Endothelial cell of umbilical vein (primary cell): ENCODE results near the gene ATP6V1G3. TPM values are rescaled to one million over a fixed set of nuclear protein-coding genes. Genes with fewer than 3 reads are reported as not detected.

Experiments
- BruUV-seq: library from RNA; stranded (reverse); fragments of 400-500 nt; replicated peaks from 2 replicates; lab custom pipeline; 2021; lab: Mats Ljungman, UMichigan
- CTCF ChIA-PET: fragments of 300-600, 350-600 bp; sonication (Branson Sonifier 250); formaldehyde crosslinking; loops from one replicate; lab custom pipeline; 2021; ENCODE audit warnings: antibody characterized with exemption, inconsistent platforms; lab: Charles Lee
- POLR2A ChIA-PET: fragments of 300-600, 350-600 bp; sonication (Branson Sonifier 250); formaldehyde crosslinking; loops from one replicate; lab custom pipeline; 2021; ENCODE audit warnings: antibody characterized with exemption, inconsistent platforms; lab: Charles Lee
- DNase-seq: peaks from one replicate; pipeline ENCODE4 v3.0.0-alpha.2; 2011; ENCODE audit warnings: low read depth, low spot score
- FAIRE-seq: peaks from 2 replicates; lab custom pipeline; 2011; peaks lifted over from hg19 to GRCh38; lab: Jason Lieb, UNC
- H2AFZ ChIP-seq: 2 replicates; pipeline ENCODE4 v1.6.0; 2012; ENCODE audit warnings: low read depth, low read length, control low read depth, inconsistent platforms
- H3K27ac ChIP-seq: 2 replicates; pipeline ENCODE4 v1.5.1; 2011; ENCODE audit warnings: low read depth, mild to moderate bottlenecking, control low read depth, low read length, moderate library complexity; ENCODE audit not compliant: insufficient read depth
- H3K27me3 ChIP-seq, 2 experiments: 2 replicates each; pipeline versions ENCODE4 v1.6.0 to v1.6.1; 2011; ENCODE audit warnings: low read length in 2 of 2, mixed read lengths in 1 of 2; ENCODE audit not compliant: control insufficient read depth in 2 of 2, insufficient read depth in 2 of 2
- H3K36me3 ChIP-seq, 2 experiments: 2 replicates in 1 of 2; 3 replicates in 1 of 2; pipeline ENCODE4 v1.5.1; 2011; ENCODE audit warnings: low read length in 2 of 2, mild to moderate bottlenecking in 1 of 2, moderate library complexity in 1 of 2; ENCODE audit not compliant: control insufficient read depth in 2 of 2, insufficient read depth in 2 of 2; ENCODE audit errors: extremely low read depth in 1 of 2
- H3K4me1 ChIP-seq: 3 replicates; pipeline ENCODE4 v1.5.1; 2011; ENCODE audit warnings: mild to moderate bottlenecking, low read length; ENCODE audit not compliant: control insufficient read depth, insufficient read depth; ENCODE audit errors: extremely low read depth
- H3K4me2 ChIP-seq: 2 replicates; pipeline ENCODE4 v1.6.1; 2011; ENCODE audit warnings: low read length, control low read depth, mixed read lengths; ENCODE audit not compliant: insufficient read depth
- H3K4me3 ChIP-seq, 3 experiments: fragments of 200-600 bp in 1 of 3; sonication (generic), shearing (Covaris generic) in 1 of 3; replicated peaks in 1 of 3; 2 replicates each; pipeline ENCODE4 v1.5.1; 2011 to 2016; ENCODE audit warnings: control low read depth in 3 of 3, low read length in 3 of 3, mild to moderate bottlenecking in 2 of 3, inconsistent platforms in 1 of 3, low read depth in 1 of 3, moderate library complexity in 1 of 3; ENCODE audit not compliant: insufficient read depth in 1 of 3
- H3K79me2 ChIP-seq: 2 replicates; pipeline ENCODE4 v1.6.0; 2012; ENCODE audit warnings: low read length, inconsistent platforms; ENCODE audit not compliant: control insufficient read depth, insufficient read depth
- H3K9ac ChIP-seq: replicated peaks from 2 replicates; pipeline ENCODE3; 2011; ENCODE audit warnings: low read length, control low read depth; ENCODE audit not compliant: insufficient read depth; ENCODE audit errors: extremely low read depth
- H3K9me1 ChIP-seq: replicated peaks from 3 replicates; pipeline ENCODE4 v1.6.0; 2011; ENCODE audit warnings: mild to moderate bottlenecking, low read length; ENCODE audit not compliant: control insufficient read depth, insufficient read depth; ENCODE audit errors: extremely low read depth
- H3K9me3 ChIP-seq: replicated peaks from 2 replicates; pipeline ENCODE4 v1.5.1; 2012; ENCODE audit warnings: low read length, inconsistent platforms; ENCODE audit not compliant: control insufficient read depth, insufficient read depth
- H4K20me1 ChIP-seq: replicated peaks from 2 replicates; pipeline ENCODE3; 2011; ENCODE audit warnings: mild to moderate bottlenecking, low read length; ENCODE audit not compliant: control insufficient read depth, insufficient read depth; ENCODE audit errors: extremely low read depth
- CTCF ChIP-seq, 2 donors: IDR thresholded peaks; 1 replicate in 1 of 2; 2 replicates in 1 of 2; pipeline ENCODE4 v1.5.1; 2011; ENCODE audit warnings: low read length in 2 of 2, mild to moderate bottlenecking in 2 of 2, moderate library complexity in 2 of 2, control low read depth in 1 of 2, inconsistent platforms in 1 of 2, low read depth in 1 of 2; ENCODE audit not compliant: insufficient read depth in 1 of 2; ENCODE audit errors: extremely low read depth in 1 of 2
- EZH2 ChIP-seq: IDR thresholded peaks from 2 replicates; pipeline ENCODE4 v1.6.1; 2012; ENCODE audit warnings: borderline replicate concordance, low read depth, mild to moderate bottlenecking, moderate library complexity, low read length, inconsistent platforms; ENCODE audit not compliant: severe bottlenecking
- FOS ChIP-seq: IDR thresholded peaks from 2 replicates; pipeline ENCODE4 v1.6.1; 2011; ENCODE audit warnings: mild to moderate bottlenecking, low read length, moderate library complexity, borderline replicate concordance; ENCODE audit not compliant: insufficient read depth
- GATA2 ChIP-seq: IDR thresholded peaks from 2 replicates; pipeline ENCODE4 v1.7.0; 2011; ENCODE audit warnings: low read depth, mild to moderate bottlenecking, moderate library complexity, mixed read lengths, low read length; ENCODE audit not compliant: insufficient read length, insufficient read depth
- JUN ChIP-seq: IDR thresholded peaks from 2 replicates; pipeline ENCODE4 v1.6.1; 2011; ENCODE audit warnings: borderline replicate concordance, low read depth; ENCODE audit not compliant: insufficient read length, insufficient read depth
- MAX ChIP-seq: IDR thresholded peaks from 2 replicates; pipeline ENCODE4 v1.6.1; 2011; ENCODE audit not compliant: insufficient read depth, insufficient read length
- MYC ChIP-seq: IDR thresholded peaks from one replicate; pipeline ENCODE4 v1.6.1; 2011; ENCODE audit warnings: mild to moderate bottlenecking, low read depth, low read length
- POLR2A ChIP-seq: IDR thresholded peaks from 2 replicates; pipeline ENCODE4 v1.6.1; 2012; ENCODE audit warnings: low read depth, mild to moderate bottlenecking, control low read depth, low read length
- POLR2AphosphoS5 ChIP-seq: IDR thresholded peaks from 2 replicates; pipeline ENCODE4 v1.6.1; 2012; ENCODE audit warnings: low read depth, mild to moderate bottlenecking, control low read depth, low read length, moderate library complexity; ENCODE audit not compliant: insufficient read depth
- dilution Hi-C: fragments of 300-500 bp; cut with MboI; formaldehyde crosslinking; loops from one replicate; pipeline ENCODE4 v1.15.0; 2019; ENCODE audit warnings: low sequenced_read_pairs; ENCODE audit not compliant: extremely low pct_ligation_motif_present
- intact Hi-C: fragments of 100-400 bp; cut with micrococcal nuclease; formaldehyde crosslinking; loops from one replicate; pipeline ENCODE4 v1.10.0; 2022
- polyA plus RNA-seq, 4 experiments: library from polyadenylated mRNA; depleted of rRNA in 3 of 4; stranded (reverse) in 3 of 4; unstranded in 1 of 4; fragments of >200 nt; gene quantifications; 2 replicates each; pipeline versions ENCODE4 v1.2.1 to v1.2.3, GENCODE V29; 2011 to 2012; ENCODE audit warnings: missing spikeins in 1 of 4
- total RNA-seq: library from RNA; stranded (reverse); gene quantifications from 2 replicates; pipeline ENCODE4 v1.2.3, GENCODE V29; 2021

Gene ATP6V1G3
- total and polyA plus RNA-seq, 2 donors (not counting 3 experiments of a cell fraction or from before 2014, with no cell fraction given), result not detected

GRCh38 chr1:198529414-198529813, 11.1 kb downstream of the ATP6V1G3 start:
- peak; percentile 89 for FAIRE-seq
- no TSS peak for BruUV-seq
- no peak for TF ChIP-seq JUN
- TF ChIP-seq MAX, result no peak
- no peak for TF ChIP-seq MYC
- no peak for TF ChIP-seq GATA2
- no peak for TF ChIP-seq POLR2A
- no peak for TF ChIP-seq POLR2AphosphoS5
- TF ChIP-seq EZH2, result no peak
- TF ChIP-seq FOS, result no peak
- TF ChIP-seq CTCF (IDR thresholded peaks at IDR 0.05; ENCODE audit: extremely low read depth in 1 of 2, insufficient read depth in 1 of 2, low read depth in 1 of 2, low read length in 2 of 2), result no peak

More at GRCh38 chr1:198529414-198529813, 11.1 kb downstream of the ATP6V1G3 start:
- dilution Hi-C loops (no loop called here), intact Hi-C loops (loop anchor here (2.0 kb wide), 1 partner anchor 33 kb away; no protein-coding TSS in a partner anchor)
- H2AFZ ChIP-seq, result no peak overlapping the region
- H3K4me3 ChIP-seq, result no peak overlapping the region
- H4K20me1 ChIP-seq, result no peaks in the 10 kb centered on the region
- H3K4me1 ChIP-seq, result peaks cover 22% of the 10 kb centered on the region
- H3K36me3 ChIP-seq, result no peaks in the 10 kb centered on the region
- DNase-seq, result peak; percentile 74
- ChIA-PET POLR2A (no interaction called here), CTCF (interaction anchor here (1.0 to 1.6 kb wide), 3 partner anchors 11 to 157 kb away, joined by 3 to 6 read pairs (median 4); partner anchors contain the start of gene ATP6V1G3)
- no peaks in the 10 kb centered on the region for H3K27me3 ChIP-seq
- H3K4me2 ChIP-seq, result peak overlapping the region; percentile 45
- no peak overlapping the region for H3K27ac ChIP-seq
- no peak overlapping the region for H3K9ac ChIP-seq
- H3K9me3 ChIP-seq, result no peaks in the 10 kb centered on the region
- no peaks in the 10 kb centered on the region for H3K79me2 ChIP-seq
- H3K9me1 ChIP-seq, result no peaks in the 10 kb centered on the region
